Suprapubic skin (tissue), 4 donors: ENCODE measurements around the gene DPYSL3.

Source experiments
- EP300 ChIP-seq: sonication (generic); formaldehyde crosslinking; IDR thresholded peaks from one replicate; pipeline ENCODE4 v1.6.1; 2017; ENCODE audit warnings: antibody characterized with exemption
- POLR2A ChIP-seq, 2 donors: fragments of 450-650 bp; IDR thresholded peaks; one replicate each; pipeline ENCODE4 v1.6.1; 2017; ENCODE audit warnings: antibody characterized with exemption in 2 of 2, mild to moderate bottlenecking in 2 of 2, moderate library complexity in 2 of 2
- POLR2AphosphoS5 ChIP-seq, 3 donors: sonication (generic); formaldehyde crosslinking; IDR thresholded peaks; one replicate each; pipeline ENCODE4 v1.6.1; 2017; ENCODE audit warnings: antibody characterized with exemption in 3 of 3
- TF ChIP-seq, protein P1 (sequence below), 2 donors: fragments of 200-600 bp in 1 of 2; fragments of 450-650 bp in 1 of 2; sonication (generic) in 1 of 2; IDR thresholded peaks; one replicate each; pipeline ENCODE4 v1.5.1; 2016 to 2019; ENCODE audit warnings: antibody characterized with exemption in 2 of 2, mild to moderate bottlenecking in 1 of 2, moderate library complexity in 1 of 2

DNA sequence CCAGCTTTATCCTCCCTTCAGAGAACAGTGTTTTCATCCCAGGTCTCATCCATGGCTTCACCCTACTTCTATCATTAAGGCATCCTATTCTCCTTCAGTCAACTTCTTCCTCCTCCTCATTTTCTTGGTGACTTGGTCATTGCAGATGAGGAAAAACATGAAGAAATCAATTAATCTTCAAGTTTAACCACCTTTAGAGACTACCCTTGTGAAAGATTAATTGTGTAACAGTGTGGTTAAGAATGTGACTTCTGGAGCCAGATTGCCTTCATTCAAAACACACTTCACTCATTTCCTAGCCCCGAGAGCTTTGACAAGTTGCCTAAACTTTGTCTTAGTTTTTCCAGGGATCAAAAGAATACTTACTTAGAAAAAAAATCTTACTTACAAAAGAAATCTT lies 165.0 kb downstream of the DPYSL3 start:
- TF ChIP-seq, protein P1, sequence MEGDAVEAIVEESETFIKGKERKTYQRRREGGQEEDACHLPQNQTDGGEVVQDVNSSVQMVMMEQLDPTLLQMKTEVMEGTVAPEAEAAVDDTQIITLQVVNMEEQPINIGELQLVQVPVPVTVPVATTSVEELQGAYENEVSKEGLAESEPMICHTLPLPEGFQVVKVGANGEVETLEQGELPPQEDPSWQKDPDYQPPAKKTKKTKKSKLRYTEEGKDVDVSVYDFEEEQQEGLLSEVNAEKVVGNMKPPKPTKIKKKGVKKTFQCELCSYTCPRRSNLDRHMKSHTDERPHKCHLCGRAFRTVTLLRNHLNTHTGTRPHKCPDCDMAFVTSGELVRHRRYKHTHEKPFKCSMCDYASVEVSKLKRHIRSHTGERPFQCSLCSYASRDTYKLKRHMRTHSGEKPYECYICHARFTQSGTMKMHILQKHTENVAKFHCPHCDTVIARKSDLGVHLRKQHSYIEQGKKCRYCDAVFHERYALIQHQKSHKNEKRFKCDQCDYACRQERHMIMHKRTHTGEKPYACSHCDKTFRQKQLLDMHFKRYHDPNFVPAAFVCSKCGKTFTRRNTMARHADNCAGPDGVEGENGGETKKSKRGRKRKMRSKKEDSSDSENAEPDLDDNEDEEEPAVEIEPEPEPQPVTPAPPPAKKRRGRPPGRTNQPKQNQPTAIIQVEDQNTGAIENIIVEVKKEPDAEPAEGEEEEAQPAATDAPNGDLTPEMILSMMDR (IDR thresholded peaks at IDR 0.05), result no peak
- TF ChIP-seq POLR2AphosphoS5 (IDR thresholded peaks at IDR 0.05) (no peak), EP300 (no peak), POLR2A (IDR thresholded peaks at IDR 0.05) (no peak)
